Endothelial cell of umbilical vein (primary cell): ENCODE results near the gene SCAMP2.

Source experiments
- EZH2 ChIP-seq: IDR thresholded peaks from 2 replicates; pipeline ENCODE4 v1.6.1; 2012; ENCODE audit warnings: borderline replicate concordance, low read depth, mild to moderate bottlenecking, moderate library complexity, low read length, inconsistent platforms; ENCODE audit not compliant: severe bottlenecking
- TF ChIP-seq, protein P1 (sequence below), 2 donors: IDR thresholded peaks; 1 replicate in 1 of 2; 2 replicates in 1 of 2; pipeline ENCODE4 v1.5.1; 2011; ENCODE audit warnings: low read length in 2 of 2, mild to moderate bottlenecking in 2 of 2, moderate library complexity in 2 of 2, control low read depth in 1 of 2, inconsistent platforms in 1 of 2, low read depth in 1 of 2; ENCODE audit not compliant: insufficient read depth in 1 of 2; ENCODE audit errors: extremely low read depth in 1 of 2

- no peak for TF ChIP-seq EZH2
- TF ChIP-seq, protein P1, sequence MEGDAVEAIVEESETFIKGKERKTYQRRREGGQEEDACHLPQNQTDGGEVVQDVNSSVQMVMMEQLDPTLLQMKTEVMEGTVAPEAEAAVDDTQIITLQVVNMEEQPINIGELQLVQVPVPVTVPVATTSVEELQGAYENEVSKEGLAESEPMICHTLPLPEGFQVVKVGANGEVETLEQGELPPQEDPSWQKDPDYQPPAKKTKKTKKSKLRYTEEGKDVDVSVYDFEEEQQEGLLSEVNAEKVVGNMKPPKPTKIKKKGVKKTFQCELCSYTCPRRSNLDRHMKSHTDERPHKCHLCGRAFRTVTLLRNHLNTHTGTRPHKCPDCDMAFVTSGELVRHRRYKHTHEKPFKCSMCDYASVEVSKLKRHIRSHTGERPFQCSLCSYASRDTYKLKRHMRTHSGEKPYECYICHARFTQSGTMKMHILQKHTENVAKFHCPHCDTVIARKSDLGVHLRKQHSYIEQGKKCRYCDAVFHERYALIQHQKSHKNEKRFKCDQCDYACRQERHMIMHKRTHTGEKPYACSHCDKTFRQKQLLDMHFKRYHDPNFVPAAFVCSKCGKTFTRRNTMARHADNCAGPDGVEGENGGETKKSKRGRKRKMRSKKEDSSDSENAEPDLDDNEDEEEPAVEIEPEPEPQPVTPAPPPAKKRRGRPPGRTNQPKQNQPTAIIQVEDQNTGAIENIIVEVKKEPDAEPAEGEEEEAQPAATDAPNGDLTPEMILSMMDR (IDR thresholded peaks at IDR 0.05; ENCODE audit: extremely low read depth in 1 of 2, insufficient read depth in 1 of 2, low read depth in 1 of 2, low read length in 2 of 2) = no peak
Observed at GRCh38 chr15:74864296-74864695, 8.9 kb downstream of the SCAMP2 start.
